Liver (tissue), 2 donors: ENCODE measurements around the gene UBXN1.

Experiments
- NR2F2 ChIP-seq: IDR thresholded peaks from 2 replicates; pipeline ENCODE4 v1.6.1; 2016; ENCODE audit warnings: antibody characterized with exemption
- TF ChIP-seq, protein P1 (sequence below): IDR thresholded peaks from 2 replicates; pipeline ENCODE4 v1.6.1; 2016; ENCODE audit warnings: antibody characterized with exemption, mild to moderate bottlenecking
- donor health status: healthy.

DNA sequence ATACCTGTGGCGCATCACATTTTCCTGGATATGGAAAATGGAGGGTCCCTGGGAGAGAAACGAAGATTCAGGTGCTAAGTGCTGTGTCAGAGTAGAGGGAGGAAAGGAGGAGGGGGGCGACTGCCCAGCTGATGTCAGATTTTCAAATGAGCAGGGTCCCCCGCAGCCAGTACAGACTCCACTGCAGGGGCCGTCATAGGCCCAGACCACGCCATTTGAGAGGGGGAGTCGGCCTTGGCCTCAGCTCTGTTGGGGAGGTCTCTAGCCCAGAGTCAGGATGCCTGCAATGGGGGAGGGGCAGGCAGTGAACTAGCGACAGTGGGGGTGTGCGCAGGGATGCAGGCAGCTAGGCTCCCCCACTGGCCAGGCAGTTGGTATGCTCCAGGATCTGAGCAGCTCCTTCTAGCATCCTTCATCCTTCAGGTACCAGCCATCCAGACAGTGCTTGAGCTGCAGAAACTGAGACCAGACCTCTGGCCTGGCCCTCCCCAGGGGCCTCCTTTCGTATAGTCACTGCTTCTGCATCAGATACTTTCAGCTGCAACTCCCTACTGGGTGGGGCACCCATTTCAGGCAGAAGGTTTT lies 28.5 kb upstream of the UBXN1 start, which contains the start of the genes BSCL2 and GNG3:
- TF ChIP-seq, protein P1, sequence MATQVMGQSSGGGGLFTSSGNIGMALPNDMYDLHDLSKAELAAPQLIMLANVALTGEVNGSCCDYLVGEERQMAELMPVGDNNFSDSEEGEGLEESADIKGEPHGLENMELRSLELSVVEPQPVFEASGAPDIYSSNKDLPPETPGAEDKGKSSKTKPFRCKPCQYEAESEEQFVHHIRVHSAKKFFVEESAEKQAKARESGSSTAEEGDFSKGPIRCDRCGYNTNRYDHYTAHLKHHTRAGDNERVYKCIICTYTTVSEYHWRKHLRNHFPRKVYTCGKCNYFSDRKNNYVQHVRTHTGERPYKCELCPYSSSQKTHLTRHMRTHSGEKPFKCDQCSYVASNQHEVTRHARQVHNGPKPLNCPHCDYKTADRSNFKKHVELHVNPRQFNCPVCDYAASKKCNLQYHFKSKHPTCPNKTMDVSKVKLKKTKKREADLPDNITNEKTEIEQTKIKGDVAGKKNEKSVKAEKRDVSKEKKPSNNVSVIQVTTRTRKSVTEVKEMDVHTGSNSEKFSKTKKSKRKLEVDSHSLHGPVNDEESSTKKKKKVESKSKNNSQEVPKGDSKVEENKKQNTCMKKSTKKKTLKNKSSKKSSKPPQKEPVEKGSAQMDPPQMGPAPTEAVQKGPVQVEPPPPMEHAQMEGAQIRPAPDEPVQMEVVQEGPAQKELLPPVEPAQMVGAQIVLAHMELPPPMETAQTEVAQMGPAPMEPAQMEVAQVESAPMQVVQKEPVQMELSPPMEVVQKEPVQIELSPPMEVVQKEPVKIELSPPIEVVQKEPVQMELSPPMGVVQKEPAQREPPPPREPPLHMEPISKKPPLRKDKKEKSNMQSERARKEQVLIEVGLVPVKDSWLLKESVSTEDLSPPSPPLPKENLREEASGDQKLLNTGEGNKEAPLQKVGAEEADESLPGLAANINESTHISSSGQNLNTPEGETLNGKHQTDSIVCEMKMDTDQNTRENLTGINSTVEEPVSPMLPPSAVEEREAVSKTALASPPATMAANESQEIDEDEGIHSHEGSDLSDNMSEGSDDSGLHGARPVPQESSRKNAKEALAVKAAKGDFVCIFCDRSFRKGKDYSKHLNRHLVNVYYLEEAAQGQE = no peak
- no peak for TF ChIP-seq NR2F2
